GF-D8 (cell line): ENCODE results near the gene CCSER1.
"Not testable (repeated sequence)": the region's sequence is repeated elsewhere in the genome, so short reads cannot be mapped to it uniquely, and the experiment has no call there.

ENCODE experiments used
- DNase-seq: peaks from one replicate; lab custom pipeline; 2025; lab: John Stamatoyannopoulos, UW

Gene CCSER1

DNA sequence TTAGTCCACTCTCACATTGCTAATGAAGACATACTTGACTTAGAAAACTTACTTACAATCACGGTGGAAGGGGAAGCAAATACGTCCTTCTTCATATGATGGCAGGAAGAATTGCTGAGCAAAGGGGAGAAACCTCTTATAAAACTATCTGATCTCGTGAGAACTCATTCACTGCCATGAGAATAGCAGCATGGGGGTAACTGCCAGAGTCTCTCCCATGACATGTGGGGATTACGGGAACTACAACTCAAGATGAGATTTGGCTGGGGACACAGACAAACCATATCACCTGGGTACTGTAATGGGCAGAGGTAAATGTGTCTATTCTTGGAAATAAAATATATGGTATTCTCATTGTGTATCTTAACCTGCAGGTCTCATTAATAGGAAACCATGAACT lies 1464.9 kb downstream of the CCSER1 start:
- no peak for DNase-seq

DNA sequence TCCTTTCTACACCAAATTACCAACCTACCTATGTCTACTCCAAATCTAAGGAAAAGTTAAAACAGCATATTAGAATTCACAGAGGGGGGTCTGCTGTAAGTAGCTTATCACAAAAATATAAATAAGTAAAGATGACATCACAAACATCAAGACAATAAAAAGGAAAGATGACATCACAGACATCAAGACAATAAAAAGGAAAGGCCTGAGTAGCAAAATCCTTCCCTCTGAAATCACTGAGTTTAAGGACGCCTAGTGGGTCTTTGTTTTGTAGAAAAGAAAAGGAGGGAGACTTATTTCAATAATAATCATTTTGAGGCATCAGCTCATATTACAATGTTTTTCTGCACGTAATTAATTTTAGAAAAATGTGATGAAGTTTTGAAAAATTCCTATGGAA lies 1469.5 kb downstream of the CCSER1 start:
- DNase-seq: no peak

GRCh38 chr4:91598696-91599095 lies 1471.5 kb downstream of the CCSER1 start:
- no peak for DNase-seq

DNA sequence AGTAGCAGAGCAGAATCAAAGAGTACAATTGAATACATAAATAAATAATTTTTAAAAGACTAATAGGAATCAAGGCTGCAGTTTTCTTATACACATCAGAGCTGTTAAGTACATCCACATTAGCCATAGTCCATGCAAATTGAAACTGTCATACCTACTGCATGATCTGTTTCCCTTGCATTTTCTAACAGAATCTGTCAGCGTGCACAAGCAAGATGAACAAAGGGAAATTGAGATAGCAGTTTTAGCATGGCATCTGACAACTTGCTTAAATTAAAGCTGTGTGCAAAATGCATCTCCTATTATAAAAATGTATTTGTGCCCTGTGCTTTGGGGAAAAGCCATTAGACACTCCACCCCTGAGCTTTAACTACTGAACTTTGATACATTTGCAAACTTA lies 1473.1 kb downstream of the CCSER1 start:
- no peak for DNase-seq

DNA sequence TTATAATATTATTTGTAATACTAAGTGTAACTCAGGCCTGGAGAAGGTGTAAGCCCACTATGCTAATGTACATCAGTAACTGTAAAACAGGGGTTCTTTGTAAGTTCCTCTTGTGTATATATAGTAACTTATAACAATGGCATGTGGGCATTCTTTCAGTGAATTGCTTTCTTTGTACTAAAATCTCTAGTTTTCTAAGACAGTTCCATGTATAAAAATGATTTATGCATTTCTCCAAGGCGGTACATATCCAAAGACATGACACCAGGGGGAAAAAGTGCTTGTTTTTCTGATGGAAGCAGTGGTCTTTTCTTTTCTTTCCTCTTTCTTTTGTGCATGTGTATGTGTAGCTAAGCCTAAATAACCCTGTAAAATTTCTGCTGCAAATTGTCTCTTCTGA lies 1474.2 kb downstream of the CCSER1 start:
- DNase-seq: no peak

GRCh38 chr4:91611782-91612181 lies 1484.6 kb downstream of the CCSER1 start:
- no peak for DNase-seq

DNA sequence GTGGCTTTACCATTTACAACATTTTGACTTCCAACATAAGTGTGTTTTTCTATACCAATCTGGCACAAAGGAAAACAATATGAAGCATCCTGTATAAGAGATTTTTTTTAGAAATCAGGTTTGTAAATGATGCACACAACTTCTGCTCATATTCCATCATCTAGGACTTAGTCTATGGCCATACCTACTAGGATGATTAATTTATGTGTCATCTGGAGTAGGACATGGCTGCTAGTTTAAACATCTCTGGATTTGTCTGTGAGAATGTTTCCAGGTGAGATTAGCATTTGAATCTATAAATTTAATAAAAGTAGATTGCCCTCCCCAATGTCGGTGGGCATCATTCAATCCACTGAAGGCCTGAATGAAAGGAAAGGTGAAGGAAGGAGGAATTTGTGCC lies 1493.8 kb downstream of the CCSER1 start:
- no peak for DNase-seq

DNA sequence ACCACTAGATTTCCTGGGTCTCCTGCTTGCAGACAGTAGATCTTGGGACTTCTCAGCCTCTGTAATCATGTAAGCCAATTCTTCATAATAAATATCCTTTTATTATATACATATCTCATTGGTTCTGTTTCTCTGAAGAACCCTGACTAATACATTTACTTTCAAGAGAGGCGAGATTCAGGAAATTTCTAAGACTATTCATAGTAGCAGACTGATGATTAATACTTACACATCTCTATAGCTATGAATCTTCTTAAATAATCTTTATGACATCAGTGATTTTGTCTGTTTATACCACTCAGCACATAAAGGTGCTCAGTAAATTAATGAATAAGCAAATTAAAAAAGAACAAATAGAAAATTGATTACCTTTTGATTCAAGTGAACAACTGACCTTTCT lies 1494.3 kb downstream of the CCSER1 start:
- DNase-seq: no peak

DNA sequence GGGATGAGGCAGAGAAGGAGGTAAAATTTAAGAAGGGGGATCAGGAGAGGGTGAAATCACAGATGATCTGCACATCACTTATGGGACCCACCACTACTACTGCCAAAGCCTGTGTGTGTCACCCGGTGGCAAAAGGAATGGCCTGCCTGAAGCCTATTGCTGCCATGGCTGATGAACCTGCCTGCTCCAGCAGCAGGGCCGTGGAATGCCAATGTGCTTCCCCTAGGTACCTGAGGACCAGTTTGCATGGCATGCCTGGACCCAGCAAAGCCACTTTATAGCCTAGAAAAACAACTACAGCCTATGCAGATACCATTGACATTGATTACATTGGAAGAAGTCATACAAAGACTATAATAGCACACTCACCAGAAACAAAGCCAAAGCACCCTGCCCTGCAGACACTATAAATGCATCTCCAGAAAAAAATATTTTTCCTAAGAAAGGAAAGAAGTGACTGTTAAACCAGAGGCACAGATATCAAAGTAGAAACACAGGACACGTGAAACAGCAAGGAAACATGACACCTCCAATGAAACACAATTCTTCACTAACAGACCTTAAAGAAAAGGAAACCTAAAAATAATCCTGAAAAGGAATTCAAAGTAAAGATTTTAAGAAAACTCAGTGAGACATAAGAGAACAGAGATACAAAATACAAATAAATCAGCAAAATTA lies 1495.9 kb downstream of the CCSER1 start:
- no peak for DNase-seq

- DNase-seq: not testable (repeated sequence)
Measured at GRCh38 chr4:91623603-91623967, 1496.4 kb downstream of the CCSER1 start.

- DNase-seq: no peak
Measured at GRCh38 chr4:91630054-91630453, 1502.9 kb downstream of the CCSER1 start.

GRCh38 chr4:91630764-91631163 lies 1503.6 kb downstream of the CCSER1 start:
- DNase-seq: no peak

DNA sequence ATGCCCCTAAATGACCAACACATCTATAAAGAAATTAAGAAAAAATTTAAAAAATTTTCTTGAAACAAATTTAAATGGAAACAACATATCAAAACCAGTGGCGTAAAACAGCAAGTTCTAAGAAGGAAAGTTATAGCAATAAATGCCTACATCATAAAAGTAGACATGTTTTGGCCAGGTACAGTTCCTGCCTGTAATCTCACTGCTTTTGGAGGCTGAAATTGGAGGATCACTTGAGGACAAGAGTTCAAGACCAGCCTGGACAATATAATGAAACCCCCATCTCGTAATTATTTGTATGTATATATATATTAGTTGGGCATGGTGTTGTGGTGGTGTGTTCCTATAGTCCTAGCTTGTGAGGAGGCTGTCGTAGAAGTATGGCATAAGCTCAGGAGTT lies 1504.1 kb downstream of the CCSER1 start:
- DNase-seq: no peak

- DNase-seq: no peak
Measured at GRCh38 chr4:91636083-91636482, 1508.9 kb downstream of the CCSER1 start.
